Neural crest cell (in vitro differentiated cells): ENCODE measurements around the gene CCDC88B. TPM values are rescaled to one million over a fixed set of nuclear protein-coding genes. Genes with fewer than 3 reads are reported as not detected.

ENCODE experiments used
- DNase-seq: peaks from one replicate; pipeline ENCODE4 v3.0.0; 2021; ENCODE audit warnings: low read depth, mixed read lengths, low spot score
- H3K27ac Mint-ChIP-seq: one replicate; pipeline ENCODE4 v1.8.0; 2021; ENCODE audit warnings: mild to moderate bottlenecking, mixed read lengths; ENCODE audit not compliant: unreplicated experiment
- H3K27me3 Mint-ChIP-seq: 2 replicates; pipeline ENCODE4 v1.8.0; 2021; ENCODE audit warnings: low read depth, mild to moderate bottlenecking, mixed read lengths
- H3K36me3 Mint-ChIP-seq: 2 replicates; pipeline ENCODE4 v1.8.0; 2021; ENCODE audit warnings: low read depth, mild to moderate bottlenecking, mixed read lengths
- H3K4me1 Mint-ChIP-seq: 2 replicates; pipeline ENCODE4 v1.8.0; 2021; ENCODE audit warnings: mixed read lengths
- H3K4me3 Mint-ChIP-seq: one replicate; pipeline ENCODE4 v1.8.0; 2021; ENCODE audit warnings: mild to moderate bottlenecking, mixed read lengths
- H3K9me3 Mint-ChIP-seq: 2 replicates; pipeline ENCODE4 v1.8.0; 2021; ENCODE audit warnings: mixed read lengths
- CTCF ChIP-seq: fragments of 200-600 bp; sonication (generic); conservative IDR thresholded peaks from 2 replicates; pipeline ENCODE4 v1.5.0; 2021; ENCODE audit warnings: antibody characterized with exemption, mild to moderate bottlenecking
- total RNA-seq: library from RNA; stranded (reverse); gene quantifications from 2 replicates; pipeline ENCODE4 v1.2.1, GENCODE V29; 2021

Gene CCDC88B
- total RNA-seq, 1 donor from 2014 or later, result 1.1 TPM

GRCh38 chr11:64364435-64364834 is 24.4 kb downstream of the CCDC88B start:
- Mint-ChIP-seq H3K27ac (no peak overlapping the region), H3K4me3 (no peak overlapping the region), H3K9me3 (no peaks in the 10 kb centered on the region), H3K27me3 (no peaks in the 10 kb centered on the region), H3K4me1 (peaks cover 9% of the 10 kb centered on the region), H3K36me3 (peaks cover 10% of the 10 kb centered on the region)
- TF ChIP-seq CTCF, result no peak
- no peak for DNase-seq

GRCh38 chr11:64364911-64365310 is 24.9 kb downstream of the CCDC88B start:
- no peaks in the 10 kb centered on the region for H3K27me3 Mint-ChIP-seq
- TF ChIP-seq CTCF, result no peak
- DNase-seq, result no peak
- peaks cover 4% of the 10 kb centered on the region for H3K4me1 Mint-ChIP-seq
- H3K4me3 Mint-ChIP-seq, result no peak overlapping the region
- no peaks in the 10 kb centered on the region for H3K9me3 Mint-ChIP-seq
- peaks cover 11% of the 10 kb centered on the region for H3K36me3 Mint-ChIP-seq
- H3K27ac Mint-ChIP-seq, result no peak overlapping the region

- DNase-seq, result no peak
- Mint-ChIP-seq H3K36me3 (peaks cover 13% of the 10 kb centered on the region), H3K4me1 (peaks cover 4% of the 10 kb centered on the region), H3K27me3 (no peaks in the 10 kb centered on the region), H3K4me3 (no peak overlapping the region), H3K27ac (no peak overlapping the region), H3K9me3 (no peaks in the 10 kb centered on the region)
- no peak for TF ChIP-seq CTCF
These were observed 26.7 kb downstream of the CCDC88B start for GRCh38 chr11:64366751-64367150.

GRCh38 chr11:64367931-64368672 is 28.1 kb downstream of the CCDC88B start:
- H3K27ac Mint-ChIP-seq, result no peak overlapping the region
- DNase-seq, result no peak
- H3K9me3 Mint-ChIP-seq, result no peaks in the 10 kb centered on the region
- H3K4me1 Mint-ChIP-seq, result peaks cover 4% of the 10 kb centered on the region
- no peak overlapping the region for H3K4me3 Mint-ChIP-seq
- peaks cover 15% of the 10 kb centered on the region for H3K36me3 Mint-ChIP-seq
- no peaks in the 10 kb centered on the region for H3K27me3 Mint-ChIP-seq
- TF ChIP-seq CTCF, result no peak

- H3K4me3 Mint-ChIP-seq, result no peak overlapping the region
- H3K27ac Mint-ChIP-seq, result no peak overlapping the region
- no peaks in the 10 kb centered on the region for H3K9me3 Mint-ChIP-seq
- no peak for TF ChIP-seq CTCF
- peaks cover 6% of the 10 kb centered on the region for H3K4me1 Mint-ChIP-seq
- no peaks in the 10 kb centered on the region for H3K27me3 Mint-ChIP-seq
- no peak for DNase-seq
- H3K36me3 Mint-ChIP-seq, result peaks cover 15% of the 10 kb centered on the region
These were observed 28.7 kb downstream of the CCDC88B start for GRCh38 chr11:64368673-64369074.
